Measurements from ENCODE around the gene TBX4. TPM values are rescaled to one million over a fixed set of nuclear protein-coding genes. Genes with fewer than 3 reads are reported as not detected.

The TBX4 gene
- total and polyA plus RNA-seq, 2 of the 13 experiments (the other 11 are each of a cell fraction or from before 2014, with no cell fraction given), result 0.11 to 1.1 TPM

GRCh38 chr17:61409301-61410112, 42.7 kb upstream of the TBX4 start (continued):
- no peak for TF ChIP-seq ZNF337 (CRISPR knock-in tag; IDR thresholded peaks at IDR 0.05; ENCODE audit: borderline replicate concordance, low read depth)
- TF ChIP-seq IRF2 (CRISPR knock-in tag; IDR thresholded peaks at IDR 0.05), result no peak
- TF ChIP-seq JARID2 (CRISPR knock-in tag; IDR thresholded peaks at IDR 0.05; ENCODE audit: insufficient replicate concordance), result no peak
- no peak for TF ChIP-seq MZF1 (CRISPR knock-in tag; IDR thresholded peaks at IDR 0.05; ENCODE audit: borderline replicate concordance)
- TF ChIP-seq SMYD3 (CRISPR knock-in tag; IDR thresholded peaks at IDR 0.05), result no peak
- TF ChIP-seq ZNF543 (CRISPR knock-in tag; IDR thresholded peaks at IDR 0.05), result no peak
- no peak for TF ChIP-seq ZNF496 (CRISPR knock-in tag; IDR thresholded peaks at IDR 0.05; ENCODE audit: insufficient replicate concordance)
- TF ChIP-seq HCFC1 (IDR thresholded peaks at IDR 0.05; ENCODE audit: low read depth, low read length), result no peak
- TF ChIP-seq ZBTB26 (CRISPR knock-in tag; IDR thresholded peaks at IDR 0.05; ENCODE audit: borderline replicate concordance), result no peak
- TF ChIP-seq MBD4 (IDR thresholded peaks at IDR 0.05; ENCODE audit: borderline replicate concordance, low read length), result no peak
- TF ChIP-seq TAF15 (IDR thresholded peaks at IDR 0.05; ENCODE audit: low read depth, low read length, poor library complexity, severe bottlenecking), result peak; percentile 90
- TF ChIP-seq REPIN1 (CRISPR knock-in tag; IDR thresholded peaks at IDR 0.05; ENCODE audit: borderline replicate concordance, low read depth), result 0 out of 2 replicates have a peak, but pooled peaks have one; percentile 44
- no peak for TF ChIP-seq ZNF597 (CRISPR knock-in tag; IDR thresholded peaks at IDR 0.05)
- no peak for TF ChIP-seq CCAR2 (optimal IDR thresholded peaks at IDR 0.05; ENCODE audit: low read depth, low read length)
- TF ChIP-seq BRD4 (CRISPR knock-in tag; IDR thresholded peaks at IDR 0.05), result no peak
- TF ChIP-seq SP140L (CRISPR knock-in tag; IDR thresholded peaks at IDR 0.05; ENCODE audit: borderline replicate concordance), result no peak
- TF ChIP-seq PPARG (CRISPR knock-in tag; conservative IDR thresholded peaks at IDR 0.05), result no peak
- TF ChIP-seq MAX (IDR thresholded peaks at IDR 0.05), result peak; percentile 50; the same call in 1 of the 2 replicates
- TF ChIP-seq HES4 (CRISPR knock-in tag; IDR thresholded peaks at IDR 0.05; ENCODE audit: borderline replicate concordance), result no peak
- TF ChIP-seq ZNF18 (CRISPR knock-in tag; IDR thresholded peaks at IDR 0.05; ENCODE audit: insufficient replicate concordance), result no peak
- TF ChIP-seq SIN3A (IDR thresholded peaks at IDR 0.05; ENCODE audit: borderline replicate concordance, low read depth, low read length), result no peak
- TF ChIP-seq TBP (CRISPR knock-in tag; IDR thresholded peaks at IDR 0.05), result no peak
- TF ChIP-seq NFIB (CRISPR knock-in tag; IDR thresholded peaks at IDR 0.05; ENCODE audit: borderline replicate concordance), result no peak
- TF ChIP-seq, protein P1, sequence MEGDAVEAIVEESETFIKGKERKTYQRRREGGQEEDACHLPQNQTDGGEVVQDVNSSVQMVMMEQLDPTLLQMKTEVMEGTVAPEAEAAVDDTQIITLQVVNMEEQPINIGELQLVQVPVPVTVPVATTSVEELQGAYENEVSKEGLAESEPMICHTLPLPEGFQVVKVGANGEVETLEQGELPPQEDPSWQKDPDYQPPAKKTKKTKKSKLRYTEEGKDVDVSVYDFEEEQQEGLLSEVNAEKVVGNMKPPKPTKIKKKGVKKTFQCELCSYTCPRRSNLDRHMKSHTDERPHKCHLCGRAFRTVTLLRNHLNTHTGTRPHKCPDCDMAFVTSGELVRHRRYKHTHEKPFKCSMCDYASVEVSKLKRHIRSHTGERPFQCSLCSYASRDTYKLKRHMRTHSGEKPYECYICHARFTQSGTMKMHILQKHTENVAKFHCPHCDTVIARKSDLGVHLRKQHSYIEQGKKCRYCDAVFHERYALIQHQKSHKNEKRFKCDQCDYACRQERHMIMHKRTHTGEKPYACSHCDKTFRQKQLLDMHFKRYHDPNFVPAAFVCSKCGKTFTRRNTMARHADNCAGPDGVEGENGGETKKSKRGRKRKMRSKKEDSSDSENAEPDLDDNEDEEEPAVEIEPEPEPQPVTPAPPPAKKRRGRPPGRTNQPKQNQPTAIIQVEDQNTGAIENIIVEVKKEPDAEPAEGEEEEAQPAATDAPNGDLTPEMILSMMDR (CRISPR knock-in tag; IDR thresholded peaks at IDR 0.05), result peak; percentile 72

All from HepG2 (cell line).